Ureter (tissue), 1 donor: Measurements from ENCODE around the gene HOXA13. TPM values are rescaled to one million over a fixed set of nuclear protein-coding genes. Genes with fewer than 3 reads are reported as not detected.

Source experiments
- DNase-seq: peaks from one replicate; pipeline ENCODE4 v3.0.0-alpha.2; 2020; ENCODE audit warnings: low spot score
- total RNA-seq: library from RNA; stranded (reverse); gene quantifications from one replicate; pipeline ENCODE4 v1.2.4, GENCODE V29; 2023
- donor health status: DM: yes; HTN: yes; CAD: no.

The HOXA13 gene
- total RNA-seq, 1 donor from 2014 or later, result 15.6 TPM

- peak; percentile 54 for DNase-seq
These were observed 51.7 kb downstream of the HOXA13 start for GRCh38 chr7:27148031-27148755.

GRCh38 chr7:27147199-27148030 lies 52.5 kb downstream of the HOXA13 start, which contains the start of gene HOXA6:
HOXA6 (minus strand) TSS chr7:27147774; CDS start chr7:27147749, 25 bp downstream.
- DNase-seq, result peak; percentile 81

- no peak for DNase-seq
These were observed 53.2 kb downstream of the HOXA13 start for GRCh38 chr7:27146491-27147198.

GRCh38 chr7:27145914-27146412 lies 53.9 kb downstream of the HOXA13 start:
- DNase-seq, result no peak

GRCh38 chr7:27145165-27145913 lies 54.6 kb downstream of the HOXA13 start:
- DNase-seq, result no peak

GRCh38 chr7:27144781-27145164 lies 55.1 kb downstream of the HOXA13 start:
- DNase-seq, result peak; percentile 43

Other genes starting within 250 kb of the HOXA13 start
- 18.8 TPM for gene HOXA1, start 104.1 kb downstream of the HOXA13 start, total RNA-seq
- gene HOXA2, start 97.4 kb downstream of the HOXA13 start, total RNA-seq, result 1.8 TPM
- gene HOXA4, start 69.3 kb downstream of the HOXA13 start, total RNA-seq, result 9.4 TPM
- gene HOXA5, start 56.4 kb downstream of the HOXA13 start, total RNA-seq, result 10.4 TPM
- gene HOXA6, start 52.3 kb downstream of the HOXA13 start, total RNA-seq, result 8.5 TPM
- gene HOXA3, start 47.5 kb downstream of the HOXA13 start, total RNA-seq, result 16.0 TPM
- gene HOXA7, start 43.4 kb downstream of the HOXA13 start, total RNA-seq, result 6.3 TPM
- 7.4 TPM for gene HOXA9, start 34.6 kb downstream of the HOXA13 start, total RNA-seq
- 15.3 TPM for gene HOXA10, start 25.8 kb downstream of the HOXA13 start, total RNA-seq
- 16.6 TPM for gene HOXA11, start 14.9 kb downstream of the HOXA13 start, total RNA-seq
- gene EVX1, start 42.7 kb upstream of the HOXA13 start, total RNA-seq, result 5.6 TPM